Measurements from ENCODE around the gene SOCS7. TPM values are rescaled to one million over a fixed set of nuclear protein-coding genes. Genes with fewer than 3 reads are reported as not detected.

SOCS7 gene
- total RNA-seq, 2 experiments from 2014 or later: 13.7 to 16.9 TPM

- POLR2A ChIA-PET: interaction anchor here (1.4 kb wide), 2 partner anchors 8 to 11 kb away, joined by 3 read pairs; no protein-coding TSS in a partner anchor
- H3K36me3 ChIP-seq (ENCODE audit: insufficient read depth, low read length): no peaks in the 10 kb centered on the region
- TF ChIP-seq CTCF (IDR thresholded peaks at IDR 0.05): no peak
- ATAC-seq (ENCODE audit: poor library complexity) (no peak), DNase-seq (no peak)
- peaks cover 4% of the 10 kb centered on the region for H3K36me3 Mint-ChIP-seq (ENCODE audit: low read depth)
- no peaks in the 10 kb centered on the region for H3K9me3 ChIP-seq (ENCODE audit: control insufficient read depth in 1 of 2, insufficient read depth in 1 of 2, low read length in 2 of 2)
- peak overlapping the region; percentile 5 for H3K27ac Mint-ChIP-seq
- CTCF ChIA-PET: interaction anchor here (0.8 kb wide), 1 partner anchor 59 kb away, joined by 3 read pairs; no protein-coding TSS in a partner anchor
- H3K27ac ChIP-seq (ENCODE audit: low read depth in 1 of 2, low read length in 2 of 2): no peak overlapping the region
- H3K4me1 Mint-ChIP-seq (ENCODE audit: low read depth): peaks cover 72% of the 10 kb centered on the region
- intact Hi-C loops (cut with DNase I, micrococcal nuclease): loop anchor here in 1 of 2 experiments (10.0 kb wide), 1 partner anchor 60 kb away; the partner anchor contains the start of gene MRPL45
- no peaks in the 10 kb centered on the region for H3K27me3 ChIP-seq (ENCODE audit: control insufficient read depth in 1 of 2, insufficient read depth in 2 of 2, low read length in 2 of 2)
- H3K4me1 ChIP-seq (ENCODE audit: insufficient read depth, low read length): peaks cover 31% of the 10 kb centered on the region
- H3K27me3 Mint-ChIP-seq: no peaks in the 10 kb centered on the region
- H3K4me3 ChIP-seq (ENCODE audit: low read length): no peak overlapping the region
- no peaks in the 10 kb centered on the region for H3K9me3 Mint-ChIP-seq
- peak overlapping the region; percentile 63 for H3K4me3 Mint-ChIP-seq
These were observed 3.6 kb downstream of the SOCS7 start for GRCh38 chr17:38355251-38355650.

- Histone ChIP-seq H3K4me1 (ENCODE audit: insufficient read depth, low read length) (peaks cover 25% of the 10 kb centered on the region), H3K27ac (ENCODE audit: low read depth in 1 of 2, low read length in 2 of 2) (no peak overlapping the region), H3K9me3 (ENCODE audit: control insufficient read depth in 1 of 2, insufficient read depth in 1 of 2, low read length in 2 of 2) (no peaks in the 10 kb centered on the region), H3K4me3 (ENCODE audit: low read length) (no peak overlapping the region), H3K27me3 (ENCODE audit: control insufficient read depth in 1 of 2, insufficient read depth in 2 of 2, low read length in 2 of 2) (no peaks in the 10 kb centered on the region), H3K36me3 (ENCODE audit: insufficient read depth, low read length) (peaks cover 9% of the 10 kb centered on the region)
- Mint-ChIP-seq H3K4me1 (ENCODE audit: low read depth) (peaks cover 67% of the 10 kb centered on the region), H3K27me3 (no peaks in the 10 kb centered on the region), H3K9me3 (no peaks in the 10 kb centered on the region), H3K27ac (no peak overlapping the region), H3K4me3 (no peak overlapping the region), H3K36me3 (ENCODE audit: low read depth) (peaks cover 12% of the 10 kb centered on the region)
- ATAC-seq (ENCODE audit: poor library complexity) (no peak), DNase-seq (no peak)
- no peak for TF ChIP-seq CTCF (IDR thresholded peaks at IDR 0.05)
- ChIA-PET CTCF (no interaction called here), POLR2A (no interaction called here)
- intact Hi-C loops (cut with DNase I, micrococcal nuclease): loop anchor here in 1 of 2 experiments (10.0 kb wide), 1 partner anchor 63 kb away; the partner anchor contains the start of gene MRPL45
These were observed 6.0 kb downstream of the SOCS7 start for GRCh38 chr17:38357486-38358123.

- peaks cover 10% of the 10 kb centered on the region for H3K36me3 ChIP-seq (ENCODE audit: insufficient read depth, low read length)
- no peak for ATAC-seq (ENCODE audit: poor library complexity)
- intact Hi-C loops (cut with DNase I, micrococcal nuclease): loop anchor here in 1 of 2 experiments (10.0 kb wide), 1 partner anchor 64 kb away; the partner anchor contains the start of gene MRPL45
- POLR2A ChIA-PET: no interaction called here
- no peak overlapping the region for H3K4me3 ChIP-seq (ENCODE audit: low read length)
- TF ChIP-seq CTCF (IDR thresholded peaks at IDR 0.05): no peak
- no peak overlapping the region for H3K4me3 Mint-ChIP-seq
- no peaks in the 10 kb centered on the region for H3K9me3 Mint-ChIP-seq
- no peak for DNase-seq
- H3K27ac Mint-ChIP-seq: no peak overlapping the region
- CTCF ChIA-PET: interaction anchor here (1.9 kb wide), 1 partner anchor 10 kb away, joined by 6 read pairs; no protein-coding TSS in a partner anchor
- no peaks in the 10 kb centered on the region for H3K27me3 Mint-ChIP-seq
- peaks cover 15% of the 10 kb centered on the region for H3K36me3 Mint-ChIP-seq (ENCODE audit: low read depth)
- H3K4me1 ChIP-seq (ENCODE audit: insufficient read depth, low read length): peaks cover 13% of the 10 kb centered on the region
- peaks cover 58% of the 10 kb centered on the region for H3K4me1 Mint-ChIP-seq (ENCODE audit: low read depth)
- H3K27ac ChIP-seq (ENCODE audit: low read depth in 1 of 2, low read length in 2 of 2): no peak overlapping the region
- no peaks in the 10 kb centered on the region for H3K27me3 ChIP-seq (ENCODE audit: control insufficient read depth in 1 of 2, insufficient read depth in 2 of 2, low read length in 2 of 2)
- no peaks in the 10 kb centered on the region for H3K9me3 ChIP-seq (ENCODE audit: control insufficient read depth in 1 of 2, insufficient read depth in 1 of 2, low read length in 2 of 2)
These were observed 7.2 kb downstream of the SOCS7 start for GRCh38 chr17:38358586-38359513.

Data from CD4-positive, alpha-beta T cell (primary cell).